Measurements from ENCODE around the gene PIK3R5. TPM values are rescaled to one million over a fixed set of nuclear protein-coding genes. Genes with fewer than 3 reads are reported as not detected.

PIK3R5 gene
- total RNA-seq, 2 experiments from 2014 or later: 153 to 159 TPM

GRCh38 chr17:8928347-8928746, 37.2 kb downstream of the PIK3R5 start:
- CTCF ChIA-PET: interaction anchor here (0.5 kb wide), 1 partner anchor 97 kb away, joined by 3 read pairs; no protein-coding TSS in a partner anchor
- intact Hi-C loops (cut with DNase I, micrococcal nuclease): no loop called here

DNA sequence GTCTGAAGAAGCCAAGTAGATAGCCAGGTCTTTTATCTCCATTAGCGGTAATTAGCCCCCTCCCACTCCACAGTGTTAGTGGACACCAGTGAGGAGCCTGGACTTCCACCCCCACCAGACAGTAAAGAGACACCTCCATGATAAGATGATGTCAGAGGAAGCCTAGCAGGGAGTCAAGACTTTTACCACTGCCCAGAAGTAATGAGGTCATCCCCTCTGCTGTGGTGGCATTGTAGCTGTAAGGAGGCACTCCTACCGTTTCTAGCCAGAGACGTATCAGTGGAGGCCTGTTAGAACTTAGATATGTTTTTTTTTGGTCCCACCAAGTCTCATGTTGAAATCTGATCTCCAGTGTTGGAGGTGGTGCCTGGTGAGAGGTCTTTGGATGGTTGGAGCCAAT, 38.1 kb downstream of the PIK3R5 start:
- H3K27me3 Mint-ChIP-seq: no peaks in the 10 kb centered on the region
- TF ChIP-seq CTCF (IDR thresholded peaks at IDR 0.05): no peak
- peaks cover 11% of the 10 kb centered on the region for H3K36me3 Mint-ChIP-seq (ENCODE audit: low read depth)
- CTCF ChIA-PET: no interaction called here
- Histone ChIP-seq H3K4me1 (ENCODE audit: insufficient read depth, low read length) (peaks cover 27% of the 10 kb centered on the region), H3K27ac (ENCODE audit: low read depth in 1 of 2, low read length in 2 of 2) (no peak overlapping the region), H3K9me3 (ENCODE audit: control insufficient read depth in 1 of 2, insufficient read depth in 1 of 2, low read length in 2 of 2) (peaks cover 13 to 33% of the 10 kb centered on the region in 2 experiments), H3K4me3 (ENCODE audit: low read length) (no peak overlapping the region), H3K36me3 (ENCODE audit: insufficient read depth, low read length) (peaks cover 33% of the 10 kb centered on the region), H3K27me3 (ENCODE audit: control insufficient read depth in 1 of 2, insufficient read depth in 2 of 2, low read length in 2 of 2) (no peaks in the 10 kb centered on the region)
- intact Hi-C loops (cut with DNase I, micrococcal nuclease): no loop called here
- DNase-seq: no peak
- no peak for ATAC-seq (ENCODE audit: poor library complexity)
- no peak overlapping the region for H3K27ac Mint-ChIP-seq
- peaks cover 42% of the 10 kb centered on the region for H3K4me1 Mint-ChIP-seq (ENCODE audit: low read depth)
- H3K9me3 Mint-ChIP-seq: peaks cover 11% of the 10 kb centered on the region
- H3K4me3 Mint-ChIP-seq: no peak overlapping the region
- POLR2A ChIA-PET: interaction anchor here (1.6 kb wide), 1 partner anchor 27 kb away, joined by 3 read pairs; no protein-coding TSS in a partner anchor

More at GRCh38 chr17:8928347-8928746, 37.2 kb downstream of the PIK3R5 start:
- POLR2A ChIA-PET: interaction anchor here (1.6 kb wide), 1 partner anchor 26 kb away, joined by 3 read pairs; no protein-coding TSS in a partner anchor
- peaks cover 14 to 33% of the 10 kb centered on the region in 2 experiments for H3K9me3 ChIP-seq (ENCODE audit: control insufficient read depth in 1 of 2, insufficient read depth in 1 of 2, low read length in 2 of 2)
- Mint-ChIP-seq H3K27me3 (no peaks in the 10 kb centered on the region), H3K9me3 (peaks cover 8% of the 10 kb centered on the region), H3K4me3 (no peak overlapping the region), H3K4me1 (ENCODE audit: low read depth) (peaks cover 36% of the 10 kb centered on the region), H3K36me3 (ENCODE audit: low read depth) (peaks cover 10% of the 10 kb centered on the region), H3K27ac (no peak overlapping the region)
- H3K27me3 ChIP-seq (ENCODE audit: control insufficient read depth in 1 of 2, insufficient read depth in 2 of 2, low read length in 2 of 2): no peaks in the 10 kb centered on the region
- ATAC-seq (ENCODE audit: poor library complexity) (no peak), DNase-seq (no peak)
- H3K4me1 ChIP-seq (ENCODE audit: insufficient read depth, low read length): peaks cover 18% of the 10 kb centered on the region
- peaks cover 23% of the 10 kb centered on the region for H3K36me3 ChIP-seq (ENCODE audit: insufficient read depth, low read length)
- no peak overlapping the region for H3K27ac ChIP-seq (ENCODE audit: low read depth in 1 of 2, low read length in 2 of 2)
- no peak for TF ChIP-seq CTCF (IDR thresholded peaks at IDR 0.05)
- H3K4me3 ChIP-seq (ENCODE audit: low read length): no peak overlapping the region

DNA sequence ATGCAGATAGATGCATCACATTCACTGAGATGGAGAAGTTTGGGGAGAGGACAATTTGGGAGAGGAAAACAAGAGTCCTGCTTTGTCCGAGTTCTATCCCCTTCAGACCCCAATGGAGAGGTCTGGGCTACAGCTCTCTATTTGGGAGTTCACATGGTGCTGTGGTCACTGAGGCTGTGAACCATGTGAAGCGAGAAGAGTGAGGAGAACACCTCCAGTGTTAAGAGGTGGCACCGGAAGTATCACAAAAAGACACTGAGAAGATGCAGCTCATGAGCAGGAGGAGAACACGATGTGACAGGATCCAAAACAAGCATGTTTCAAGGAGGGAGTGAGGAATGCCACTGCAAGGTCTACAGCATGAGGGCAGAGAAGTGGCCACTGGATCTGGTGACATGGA, 39.7 kb downstream of the PIK3R5 start:
- Mint-ChIP-seq H3K27me3 (no peaks in the 10 kb centered on the region), H3K36me3 (ENCODE audit: low read depth) (peaks cover 19% of the 10 kb centered on the region), H3K4me3 (no peak overlapping the region), H3K9me3 (peaks cover 11% of the 10 kb centered on the region), H3K27ac (no peak overlapping the region), H3K4me1 (ENCODE audit: low read depth) (peaks cover 32% of the 10 kb centered on the region)
- Histone ChIP-seq H3K27ac (ENCODE audit: low read depth in 1 of 2, low read length in 2 of 2) (no peak overlapping the region), H3K27me3 (ENCODE audit: control insufficient read depth in 1 of 2, insufficient read depth in 2 of 2, low read length in 2 of 2) (no peaks in the 10 kb centered on the region), H3K9me3 (ENCODE audit: control insufficient read depth in 1 of 2, insufficient read depth in 1 of 2, low read length in 2 of 2) (peaks cover 8 to 32% of the 10 kb centered on the region in 2 experiments), H3K4me1 (ENCODE audit: insufficient read depth, low read length) (peaks cover 24% of the 10 kb centered on the region), H3K4me3 (ENCODE audit: low read length) (no peak overlapping the region), H3K36me3 (ENCODE audit: insufficient read depth, low read length) (peaks cover 28% of the 10 kb centered on the region)
- intact Hi-C loops (cut with DNase I, micrococcal nuclease): no loop called here
- DNase-seq (peak in 1 of 14 experiments; percentile 56), ATAC-seq (ENCODE audit: poor library complexity) (no peak)
- ChIA-PET POLR2A (interaction anchor here (2.2 kb wide), 1 partner anchor 26 kb away, joined by 5 read pairs; no protein-coding TSS in a partner anchor), CTCF (no interaction called here)
- TF ChIP-seq CTCF (IDR thresholded peaks at IDR 0.05): no peak

Data from CD4-positive, alpha-beta T cell (primary cell).